Progenitor cell of endocrine pancreas (in vitro differentiated cells): ENCODE data around the gene SDS. TPM values are rescaled to one million over a fixed set of nuclear protein-coding genes. Genes with fewer than 3 reads are reported as not detected.

ENCODE experiments used
- DNase-seq: peaks from one replicate; pipeline ENCODE4 v3.0.0; 2021; ENCODE audit warnings: low spot score; ENCODE audit not compliant: unreplicated experiment
- H3K27ac Mint-ChIP-seq: 2 replicates; pipeline ENCODE4 v1.8.0; 2021; ENCODE audit warnings: mild to moderate bottlenecking, moderate library complexity, mixed read lengths
- H3K27me3 Mint-ChIP-seq: 2 replicates; pipeline ENCODE4 v1.8.0; 2021; ENCODE audit warnings: mixed read lengths
- H3K36me3 Mint-ChIP-seq: 2 replicates; pipeline ENCODE4 v1.8.0; 2022; ENCODE audit warnings: mixed read lengths; ENCODE audit not compliant: insufficient read depth
- H3K4me1 Mint-ChIP-seq: 2 replicates; pipeline ENCODE4 v1.8.0; 2021; ENCODE audit warnings: low read depth, mixed read lengths
- H3K4me3 Mint-ChIP-seq: 2 replicates; pipeline ENCODE4 v1.8.0; 2021; ENCODE audit warnings: low read depth, mild to moderate bottlenecking, moderate library complexity, mixed read lengths
- H3K9me3 Mint-ChIP-seq: 2 replicates; pipeline ENCODE4 v1.8.0; 2021; ENCODE audit warnings: low read depth, mixed read lengths
- CTCF ChIP-seq: fragments of 200-600 bp; sonication (generic); IDR thresholded peaks from one replicate; pipeline ENCODE4 v1.5.0; 2021; ENCODE audit warnings: antibody characterized with exemption, mild to moderate bottlenecking; ENCODE audit not compliant: unreplicated experiment
- total RNA-seq: library from RNA; stranded (reverse); gene quantifications from 2 replicates; pipeline ENCODE4 v1.2.1, GENCODE V29; 2021

The SDS gene
- total RNA-seq, 1 donor from 2014 or later: not detected

GRCh38 chr12:113373440-113373839 is 30.2 kb downstream of the SDS start:
- Mint-ChIP-seq H3K27me3 (no peaks in the 10 kb centered on the region), H3K4me1 (peaks cover 2% of the 10 kb centered on the region), H3K36me3 (peaks cover 18% of the 10 kb centered on the region), H3K4me3 (no peak overlapping the region), H3K9me3 (no peaks in the 10 kb centered on the region), H3K27ac (no peak overlapping the region)
- DNase-seq: no peak
- no peak for TF ChIP-seq CTCF

- H3K4me1 Mint-ChIP-seq: peaks cover 2% of the 10 kb centered on the region
- H3K36me3 Mint-ChIP-seq: peaks cover 16% of the 10 kb centered on the region
- TF ChIP-seq CTCF: no peak
- no peaks in the 10 kb centered on the region for H3K9me3 Mint-ChIP-seq
- no peak for DNase-seq
- no peak overlapping the region for H3K4me3 Mint-ChIP-seq
- H3K27me3 Mint-ChIP-seq: no peaks in the 10 kb centered on the region
- H3K27ac Mint-ChIP-seq: no peak overlapping the region
Observed at GRCh38 chr12:113372371-113372770, 31.3 kb downstream of the SDS start.

GRCh38 chr12:113371808-113372207 is 31.9 kb downstream of the SDS start:
- Mint-ChIP-seq H3K27me3 (no peaks in the 10 kb centered on the region), H3K4me1 (peaks cover 2% of the 10 kb centered on the region), H3K4me3 (no peak overlapping the region), H3K9me3 (no peaks in the 10 kb centered on the region), H3K36me3 (peaks cover 13% of the 10 kb centered on the region), H3K27ac (no peak overlapping the region)
- no peak for DNase-seq
- TF ChIP-seq CTCF: no peak

- no peak overlapping the region for H3K4me3 Mint-ChIP-seq
- peaks cover 13% of the 10 kb centered on the region for H3K36me3 Mint-ChIP-seq
- H3K27ac Mint-ChIP-seq: no peak overlapping the region
- peaks cover 2% of the 10 kb centered on the region for H3K4me1 Mint-ChIP-seq
- no peaks in the 10 kb centered on the region for H3K9me3 Mint-ChIP-seq
- DNase-seq: no peak
- TF ChIP-seq CTCF: no peak
- H3K27me3 Mint-ChIP-seq: no peaks in the 10 kb centered on the region
Observed at GRCh38 chr12:113370923-113371682, 32.6 kb downstream of the SDS start.

GRCh38 chr12:113369391-113369985 is 34.2 kb downstream of the SDS start:
- Mint-ChIP-seq H3K9me3 (no peaks in the 10 kb centered on the region), H3K27me3 (no peaks in the 10 kb centered on the region), H3K36me3 (peaks cover 12% of the 10 kb centered on the region), H3K4me3 (no peak overlapping the region), H3K4me1 (peaks cover 2% of the 10 kb centered on the region), H3K27ac (no peak overlapping the region)
- no peak for DNase-seq
- no peak for TF ChIP-seq CTCF
